A673 (cell line): ENCODE results near the gene CHN1. TPM values are rescaled to one million over a fixed set of nuclear protein-coding genes. Genes with fewer than 3 reads are reported as not detected.

ENCODE experiments used
- BruUV-seq: library from RNA; stranded (reverse); fragments of 400-500 nt; replicated peaks from 2 replicates; lab custom pipeline; 2021; lab: Mats Ljungman, UMichigan
- CTCF ChIA-PET: fragments of 300-600 bp; sonication (Branson Sonifier 250); formaldehyde crosslinking; loops from one replicate; lab custom pipeline; 2022; ENCODE audit warnings: antibody characterized with exemption; lab: Charles Lee
- POLR2A ChIA-PET: fragments of 300-600 bp; sonication (Branson Sonifier 250); formaldehyde crosslinking; loops from one replicate; lab custom pipeline; 2022; ENCODE audit warnings: antibody characterized with exemption; ENCODE audit not compliant: low non-redundant PET; lab: Charles Lee
- DNase-seq: peaks from one replicate; pipeline ENCODE4 v3.0.0-alpha.2; 2015; ENCODE audit warnings: low spot score
- H3K27ac ChIP-seq: fragments of 200-600 bp; sonication (generic); 2 replicates; pipeline ENCODE4 v1.5.1; 2016; ENCODE audit warnings: mixed run types, low read depth, mild to moderate bottlenecking, mixed read lengths, antibody characterized with exemption, low read length; ENCODE audit not compliant: poor library complexity, severe bottlenecking
- H3K27me3 ChIP-seq: fragments of 200-600 bp; sonication (generic); replicated peaks from 2 replicates; pipeline ENCODE4 v1.6.1; 2017; ENCODE audit warnings: mixed run types, low read depth, mild to moderate bottlenecking, mixed read lengths, antibody characterized with exemption, low read length; ENCODE audit not compliant: insufficient read depth, poor library complexity
- H3K36me3 ChIP-seq: fragments of 200-600 bp; sonication (generic); 2 replicates; pipeline ENCODE4 v1.6.1; 2016; ENCODE audit warnings: mixed run types, mild to moderate bottlenecking, mixed read lengths, antibody characterized with exemption, low read length; ENCODE audit not compliant: insufficient read depth, poor library complexity, severe bottlenecking
- H3K4me1 ChIP-seq: fragments of 200-600 bp; sonication (generic); 2 replicates; pipeline ENCODE4 v1.6.1; 2017; ENCODE audit warnings: mixed run types, mild to moderate bottlenecking, mixed read lengths, antibody characterized with exemption, low read length; ENCODE audit not compliant: insufficient read depth, poor library complexity, severe bottlenecking
- H3K4me3 ChIP-seq: fragments of 200-600 bp; sonication (generic); 2 replicates; pipeline ENCODE4 v1.5.1; 2016; ENCODE audit warnings: low read depth, mixed run types, mild to moderate bottlenecking, mixed read lengths, low read length; ENCODE audit not compliant: poor library complexity, severe bottlenecking
- H3K9me3 ChIP-seq: fragments of 200-600 bp; sonication (generic); 2 replicates; pipeline ENCODE4 v1.6.1; 2016; ENCODE audit warnings: mixed run types, low read depth, mild to moderate bottlenecking, mixed read lengths, antibody characterized with exemption, low read length; ENCODE audit not compliant: poor library complexity, severe bottlenecking
- EZH2 ChIP-seq: fragments of 200-600 bp; sonication (generic); IDR thresholded peaks from 2 replicates; pipeline ENCODE4 v1.6.1; 2017; ENCODE audit warnings: borderline replicate concordance, low read depth, mild to moderate bottlenecking, mixed read lengths, antibody characterized with exemption, low read length; ENCODE audit not compliant: poor library complexity, severe bottlenecking
- intact Hi-C: fragments of 100-400 bp; cut with micrococcal nuclease; formaldehyde crosslinking; loops from one replicate; pipeline ENCODE4 v1.10.0; 2022; ENCODE audit not compliant: unreplicated experiment
- total RNA-seq: library from RNA; stranded (reverse); gene quantifications from 2 replicates; pipeline ENCODE4 v1.2.3, GENCODE V29; 2021
- TF ChIP-seq, protein P1 (sequence below): fragments of 300-800, 200-600 bp; sonication (generic); conservative IDR thresholded peaks from 2 replicates; pipeline ENCODE4 v1.5.1; 2017; ENCODE audit warnings: low read depth, mild to moderate bottlenecking, antibody characterized with exemption, low read length, moderate library complexity, mixed read lengths

Gene CHN1
- total RNA-seq, 1 experiment from 2014 or later, result 11.3 TPM

DNA sequence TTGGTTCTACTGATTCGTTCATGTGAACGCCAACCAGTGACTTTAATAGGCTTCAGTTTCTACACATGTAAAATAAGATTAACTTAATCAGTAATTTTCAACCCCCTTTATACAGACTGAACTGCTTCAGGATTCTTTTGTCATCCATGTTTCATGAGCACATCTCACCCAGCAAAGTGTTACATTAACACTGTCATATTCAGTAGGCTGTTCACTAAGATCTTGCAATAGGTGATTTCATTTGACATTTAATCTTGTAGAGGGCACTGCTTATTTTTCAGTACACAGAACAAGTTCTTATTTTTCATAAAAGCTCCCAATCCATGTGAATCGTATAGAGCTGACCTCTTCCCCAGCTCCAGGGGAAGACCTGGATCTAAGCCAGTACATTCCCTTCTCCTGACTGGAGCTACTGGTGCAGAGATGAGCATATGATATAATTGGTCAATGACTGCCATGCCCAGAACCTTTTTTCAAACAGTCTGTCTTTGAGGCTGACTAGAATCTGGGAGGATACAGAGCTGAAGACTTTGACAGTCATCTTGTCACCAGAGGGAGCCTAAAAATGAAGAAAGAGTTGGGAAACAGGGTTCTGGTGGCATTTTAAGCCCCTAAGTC is 168.7 kb downstream of the CHN1 start:
- Histone ChIP-seq H3K27me3 (no peaks in the 10 kb centered on the region), H3K4me1 (no peaks in the 10 kb centered on the region), H3K27ac (no peak overlapping the region), H3K9me3 (no peaks in the 10 kb centered on the region), H3K36me3 (no peaks in the 10 kb centered on the region), H3K4me3 (no peak overlapping the region)
- TF ChIP-seq, protein P1, sequence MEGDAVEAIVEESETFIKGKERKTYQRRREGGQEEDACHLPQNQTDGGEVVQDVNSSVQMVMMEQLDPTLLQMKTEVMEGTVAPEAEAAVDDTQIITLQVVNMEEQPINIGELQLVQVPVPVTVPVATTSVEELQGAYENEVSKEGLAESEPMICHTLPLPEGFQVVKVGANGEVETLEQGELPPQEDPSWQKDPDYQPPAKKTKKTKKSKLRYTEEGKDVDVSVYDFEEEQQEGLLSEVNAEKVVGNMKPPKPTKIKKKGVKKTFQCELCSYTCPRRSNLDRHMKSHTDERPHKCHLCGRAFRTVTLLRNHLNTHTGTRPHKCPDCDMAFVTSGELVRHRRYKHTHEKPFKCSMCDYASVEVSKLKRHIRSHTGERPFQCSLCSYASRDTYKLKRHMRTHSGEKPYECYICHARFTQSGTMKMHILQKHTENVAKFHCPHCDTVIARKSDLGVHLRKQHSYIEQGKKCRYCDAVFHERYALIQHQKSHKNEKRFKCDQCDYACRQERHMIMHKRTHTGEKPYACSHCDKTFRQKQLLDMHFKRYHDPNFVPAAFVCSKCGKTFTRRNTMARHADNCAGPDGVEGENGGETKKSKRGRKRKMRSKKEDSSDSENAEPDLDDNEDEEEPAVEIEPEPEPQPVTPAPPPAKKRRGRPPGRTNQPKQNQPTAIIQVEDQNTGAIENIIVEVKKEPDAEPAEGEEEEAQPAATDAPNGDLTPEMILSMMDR, result no peak
- no peak for TF ChIP-seq EZH2
- CTCF ChIA-PET, result no interaction called here
- no TSS peak for BruUV-seq
- POLR2A ChIA-PET, result no interaction called here
- DNase-seq, result no peak
- intact Hi-C loops, result no loop called here

DNA sequence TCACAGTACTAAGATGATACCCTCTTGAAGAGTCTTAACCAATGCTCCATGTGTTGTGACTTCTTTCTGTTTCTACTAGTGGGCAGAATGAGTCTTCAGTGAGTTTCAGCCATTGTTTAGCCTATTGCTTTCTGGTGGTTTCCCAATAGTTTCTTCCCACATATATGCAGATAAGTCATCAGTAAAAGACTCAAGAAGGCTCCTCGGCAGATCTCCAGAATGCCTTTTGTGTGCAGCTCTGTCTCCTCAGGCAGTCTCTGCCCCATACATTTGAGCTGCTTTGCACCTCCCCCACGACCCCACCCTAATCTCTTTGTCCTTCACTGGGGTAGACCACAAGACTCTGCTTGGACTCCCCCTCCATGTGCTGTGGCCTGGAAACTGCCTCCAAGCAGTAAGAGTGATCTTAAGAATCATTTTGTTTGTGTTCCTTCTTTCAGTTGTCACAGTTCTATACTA is 169.4 kb downstream of the CHN1 start:
- H3K36me3 ChIP-seq, result no peaks in the 10 kb centered on the region
- no peaks in the 10 kb centered on the region for H3K27me3 ChIP-seq
- intact Hi-C loops, result no loop called here
- no peak for DNase-seq
- TF ChIP-seq, protein P1, result no peak
- TF ChIP-seq EZH2, result no peak
- no peaks in the 10 kb centered on the region for H3K9me3 ChIP-seq
- H3K27ac ChIP-seq, result no peak overlapping the region
- BruUV-seq, result no TSS peak
- ChIA-PET POLR2A (no interaction called here), CTCF (no interaction called here)
- H3K4me3 ChIP-seq, result no peak overlapping the region
- no peaks in the 10 kb centered on the region for H3K4me1 ChIP-seq

DNA sequence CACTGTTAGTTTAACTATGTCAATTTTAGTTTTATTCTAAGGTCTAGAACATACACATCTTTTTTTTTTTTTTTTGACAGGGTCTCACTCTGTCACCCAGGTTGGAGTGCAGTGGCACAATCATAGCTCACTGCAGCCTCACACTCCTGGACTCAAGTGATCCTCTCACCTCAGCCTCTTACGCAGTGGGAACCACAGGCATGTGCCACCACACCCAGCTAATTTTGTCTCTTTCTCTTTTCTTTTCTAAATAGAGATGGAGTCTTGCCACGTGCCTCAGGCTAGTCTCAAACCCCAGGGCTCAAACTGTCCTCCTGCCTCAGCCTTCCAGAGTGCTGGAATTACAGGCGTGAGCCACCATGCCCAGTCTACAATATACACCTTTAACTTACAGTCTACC is 171.4 kb downstream of the CHN1 start:
- no TSS peak for BruUV-seq
- intact Hi-C loops, result no loop called here
- no peak overlapping the region for H3K27ac ChIP-seq
- H3K36me3 ChIP-seq, result no peaks in the 10 kb centered on the region
- no peak overlapping the region for H3K4me3 ChIP-seq
- ChIA-PET CTCF (no interaction called here), POLR2A (no interaction called here)
- H3K27me3 ChIP-seq, result no peaks in the 10 kb centered on the region
- H3K4me1 ChIP-seq, result no peaks in the 10 kb centered on the region
- DNase-seq, result no peak
- TF ChIP-seq, protein P1, result no peak
- TF ChIP-seq EZH2, result no peak
- no peaks in the 10 kb centered on the region for H3K9me3 ChIP-seq
